Measurements from ENCODE around the gene MUC2. TPM values are rescaled to one million over a fixed set of nuclear protein-coding genes. Genes with fewer than 3 reads are reported as not detected.

The MUC2 gene
- total and polyA plus RNA-seq, 9 of the 15 experiments (the other 6 are each of a cell fraction or from before 2014, with no cell fraction given): under 0.01 to 0.18 TPM; not detected in 7

DNA sequence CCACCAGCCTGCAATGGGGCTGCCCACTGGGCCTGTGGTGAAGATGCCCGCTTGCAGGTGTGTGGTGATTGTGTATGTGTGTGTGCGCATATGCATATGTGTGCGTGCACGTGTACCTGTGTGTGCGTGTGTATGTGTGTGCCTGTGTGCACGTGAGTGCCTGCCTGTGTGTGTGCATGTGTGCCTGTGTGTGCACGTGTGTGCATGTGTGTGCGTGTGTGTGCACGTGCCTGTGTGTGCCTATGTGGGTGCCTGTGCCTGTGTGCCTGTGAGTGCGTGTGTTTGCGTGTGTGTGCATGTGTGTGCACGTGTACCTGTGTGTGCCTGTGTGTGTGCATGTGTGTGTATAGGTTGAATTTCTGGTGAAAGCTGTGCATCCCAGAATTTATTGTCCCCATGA lies 35.8 kb upstream of the MUC2 start:
- Histone ChIP-seq H2AFZ (ENCODE audit: low read depth, low read length) (no peak overlapping the region), H3K27me3 (ENCODE audit: control insufficient read depth in 2 of 2, insufficient read depth in 2 of 2, low read length in 2 of 2) (peaks cover 13 to 64% of the 10 kb centered on the region in 2 experiments; a peak in 4 of 5 replicates), H3K36me3 (ENCODE audit: control insufficient read depth, insufficient read depth, low read length) (no peaks in the 10 kb centered on the region), H3K9me3 (replicated peaks; ENCODE audit: control insufficient read depth, insufficient read depth, low read depth, low read length) (no peaks in the 10 kb centered on the region), H3K9me1 (ENCODE audit: control insufficient read depth, insufficient read depth, low read length) (no peaks in the 10 kb centered on the region), H4K20me1 (replicated peaks; ENCODE audit: control insufficient read depth, insufficient read depth, low read length) (peaks cover 22% of the 10 kb centered on the region; the same call in 1 of the 2 replicates), H3K4me1 (replicated peaks in 1 of 2; ENCODE audit: control insufficient read depth in 2 of 2, insufficient read depth in 2 of 2, low read length in 2 of 2) (peaks cover 0 to 71% of the 10 kb centered on the region in 2 experiments; a peak in 2 of 5 replicates), H3K4me2 (ENCODE audit: insufficient read depth, low read length) (no peak overlapping the region), H3K79me2 (ENCODE audit: control insufficient read depth, insufficient read depth, low read length) (no peaks in the 10 kb centered on the region), H3K27ac (ENCODE audit: extremely low read depth, low read depth, low read length) (no peak overlapping the region), H3K9ac (ENCODE audit: insufficient read depth in 1 of 2, low read depth in 2 of 2, low read length in 2 of 2) (no peak overlapping the region), H3K4me3 (no peak overlapping the region)
- POLR2A ChIA-PET: interaction anchor here (0.7 to 1.0 kb wide), 2 partner anchors 9 to 34 kb away, joined by 3 read pairs; no protein-coding TSS in a partner anchor
- intact Hi-C loops (cut with micrococcal nuclease): no loop called here
- FAIRE-seq: no peak
- WGBS (ENCODE audit: insufficient coverage, low coverage, missing lambda C conversion rate): 20% methylated on average over 12 of the region's 12 CpGs
- in situ Hi-C loops (cut with MboI): no loop called here
- ATAC-seq: no peak
- TF ChIP-seq ZBTB43 (CRISPR knock-in tag; IDR thresholded peaks at IDR 0.05): peak; percentile 94; the same call in 1 of the 2 replicates
- TF ChIP-seq GATA2 (CRISPR knock-in tag; IDR thresholded peaks at IDR 0.05): no peak
- TF ChIP-seq MAX (CRISPR knock-in tag; IDR thresholded peaks at IDR 0.05): peak; percentile 60; the same call in 1 of the 2 replicates
- TF ChIP-seq BHLHE40 (IDR thresholded peaks at IDR 0.05; ENCODE audit: low read length): peak; percentile 84
- TF ChIP-seq MYNN (IDR thresholded peaks at IDR 0.05): peak; percentile 75; the same call in 1 of the 2 replicates
- no peak for TF ChIP-seq MYNN (CRISPR knock-in tag; IDR thresholded peaks at IDR 0.05)
- peak in 1 of 2 experiments; percentile 94; a peak in 2 of 4 replicates for TF ChIP-seq KDM1A (IDR thresholded peaks at IDR 0.05)
- BruUV-seq (replicated peaks): no TSS peak
- CTCF ChIA-PET (ENCODE audit: low intra/inter-chr PET ratio): no interaction called here
- DNase-seq (ENCODE audit: extremely low read depth in 1 of 4, low spot score in 3 of 4): no peak
